Measurements from ENCODE around the gene MRPL23.

The MRPL23 gene

DNA sequence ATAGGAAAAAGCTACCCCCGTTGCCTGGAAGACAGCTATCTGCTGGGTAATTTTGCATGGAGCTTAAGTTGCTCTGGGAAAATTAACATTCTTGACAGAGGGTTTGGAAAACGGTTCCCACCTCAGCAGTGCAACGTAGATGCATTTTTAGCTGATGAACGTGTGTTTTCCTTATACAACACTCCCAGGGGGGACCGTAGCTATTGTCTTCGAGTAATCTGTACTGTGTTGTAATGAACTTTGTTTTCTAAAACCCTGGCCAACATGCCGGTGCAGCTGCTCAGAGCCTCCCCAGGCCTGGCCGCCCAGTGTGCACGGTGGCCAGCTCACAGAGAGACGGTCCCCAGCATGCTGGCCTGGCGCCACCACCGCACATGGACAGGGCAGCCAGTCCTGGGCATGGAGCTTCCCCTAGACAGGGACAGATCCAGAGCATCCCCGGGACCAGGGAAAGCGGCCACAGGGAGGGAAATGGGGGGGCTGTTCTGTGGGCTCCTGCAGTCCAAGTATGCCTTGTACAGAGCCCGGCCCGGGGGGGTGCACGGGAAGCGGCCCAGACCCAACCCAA lies 25.5 kb upstream of the MRPL23 start:
- DNase-seq: no peak

DNA sequence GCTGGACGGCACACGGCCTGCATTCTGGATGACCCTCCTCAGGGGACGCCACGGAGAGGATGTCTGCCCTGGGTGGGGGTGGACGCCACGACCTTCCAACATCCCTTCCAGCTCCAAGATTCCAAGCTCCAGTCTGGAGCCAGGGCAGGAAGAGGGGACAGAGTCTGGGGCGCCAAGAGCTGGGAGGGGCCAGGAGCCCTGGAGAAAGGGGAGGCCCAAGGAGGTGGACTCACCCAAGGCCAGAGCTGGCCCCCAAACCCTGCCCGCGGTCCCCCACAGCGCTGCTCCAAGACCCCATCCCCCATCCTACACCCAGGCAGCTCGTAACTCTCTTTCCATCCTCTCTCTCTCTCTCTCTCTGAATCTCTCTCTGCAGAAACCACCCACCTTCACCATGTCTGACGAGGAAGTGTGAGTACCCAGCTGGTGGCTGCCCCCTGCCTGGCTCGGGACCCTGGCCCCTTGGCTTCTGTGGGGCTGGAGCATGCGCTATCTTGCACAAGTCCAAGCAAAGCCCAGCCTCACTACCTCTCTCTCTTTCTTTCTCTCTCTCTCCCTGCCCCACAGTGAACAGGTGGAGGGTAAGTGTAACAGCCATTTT lies 24.6 kb upstream of the MRPL23 start:
- no peak for DNase-seq

DNA sequence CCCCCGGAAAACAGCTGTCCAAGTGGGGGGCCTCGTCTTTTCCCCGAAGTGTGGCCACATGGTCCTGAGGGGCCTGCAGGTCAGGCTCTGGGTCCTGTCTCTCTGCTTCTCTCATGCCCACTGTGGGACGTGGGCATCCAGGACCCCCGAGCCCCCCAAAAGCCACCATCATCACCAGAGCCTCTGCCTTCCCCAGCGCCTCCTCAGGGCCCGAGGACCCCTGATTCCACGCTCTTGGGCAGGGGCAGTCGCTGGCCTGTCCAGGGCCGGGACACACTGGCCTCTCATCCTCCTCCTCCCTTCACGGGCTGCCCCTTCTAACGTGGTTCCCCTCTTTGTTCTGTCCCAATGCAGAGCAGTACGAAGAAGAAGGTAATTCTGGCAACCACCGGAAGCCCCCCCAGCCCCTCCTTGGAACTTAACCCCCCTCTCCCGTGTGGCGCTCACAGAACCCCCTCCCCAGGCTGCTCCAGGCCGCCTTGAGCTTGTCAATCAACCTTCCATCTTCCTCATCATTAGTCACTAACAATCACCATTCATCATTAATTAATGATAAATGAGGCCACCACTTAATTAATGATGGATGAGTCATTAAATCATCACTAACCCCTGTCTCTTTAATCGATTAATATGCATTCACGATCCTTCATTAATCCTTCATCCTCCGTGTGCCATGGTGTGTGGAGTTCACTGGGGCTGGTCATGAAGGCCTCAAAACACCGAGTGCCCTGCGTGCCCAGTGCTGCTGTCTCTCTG lies 23.8 kb upstream of the MRPL23 start:
- DNase-seq: no peak

DNA sequence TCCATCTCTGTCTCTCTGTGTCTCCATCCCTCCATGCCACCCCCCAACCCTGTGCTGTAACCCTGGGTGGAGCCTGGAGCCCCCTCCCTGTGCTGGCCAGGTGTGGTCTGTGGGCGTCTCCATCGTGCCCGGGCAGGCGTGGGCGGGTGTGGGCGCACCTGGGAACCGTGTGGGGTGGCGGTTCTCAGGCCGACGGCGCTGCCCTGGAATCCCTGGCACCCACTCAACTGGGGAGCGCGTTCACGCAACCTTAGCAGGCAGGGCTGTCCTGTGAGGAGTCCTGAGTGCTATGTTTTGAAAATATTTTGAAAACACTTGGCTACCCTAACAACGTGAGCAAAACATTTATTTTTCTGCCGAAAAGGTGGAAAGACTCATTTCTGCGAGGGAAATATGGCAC lies 23.0 kb upstream of the MRPL23 start:
- DNase-seq: no peak

DNA sequence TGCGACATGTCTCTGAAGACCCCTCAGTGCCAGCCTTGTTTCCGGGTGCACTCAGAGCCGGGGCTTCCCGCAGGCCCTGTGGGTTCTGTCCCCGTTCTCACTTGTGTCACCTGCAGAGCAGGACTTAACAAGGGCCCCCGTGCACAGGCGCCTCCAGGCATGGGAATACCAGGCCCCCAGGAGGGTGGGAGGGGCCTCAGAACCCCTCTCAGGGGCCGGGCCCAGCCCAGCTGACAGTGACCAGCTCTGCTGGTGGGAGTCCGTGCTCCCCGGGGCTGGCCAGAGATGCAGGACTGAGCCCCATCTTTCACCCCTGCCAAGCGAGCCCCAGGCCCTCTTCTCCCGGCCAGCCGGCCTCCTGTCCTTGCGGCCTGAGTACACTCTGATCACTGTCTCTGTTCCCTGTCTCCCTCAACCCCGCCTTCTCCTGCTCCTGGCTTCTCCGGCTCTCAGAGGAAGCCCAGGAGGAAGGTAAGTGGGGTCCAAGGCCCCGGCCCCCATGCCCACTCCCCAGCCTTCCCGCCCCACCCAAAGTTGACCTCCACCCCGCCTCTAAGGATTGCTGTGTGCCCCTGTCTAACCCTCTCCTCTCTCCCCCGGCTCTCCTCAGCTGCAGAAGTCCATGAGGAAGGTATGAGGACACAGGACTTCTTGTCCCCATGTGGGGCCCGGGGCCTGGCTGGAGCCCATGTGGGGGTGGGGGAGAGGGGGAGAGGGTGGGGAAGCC lies 22.3 kb upstream of the MRPL23 start:
- no peak for DNase-seq

DNA sequence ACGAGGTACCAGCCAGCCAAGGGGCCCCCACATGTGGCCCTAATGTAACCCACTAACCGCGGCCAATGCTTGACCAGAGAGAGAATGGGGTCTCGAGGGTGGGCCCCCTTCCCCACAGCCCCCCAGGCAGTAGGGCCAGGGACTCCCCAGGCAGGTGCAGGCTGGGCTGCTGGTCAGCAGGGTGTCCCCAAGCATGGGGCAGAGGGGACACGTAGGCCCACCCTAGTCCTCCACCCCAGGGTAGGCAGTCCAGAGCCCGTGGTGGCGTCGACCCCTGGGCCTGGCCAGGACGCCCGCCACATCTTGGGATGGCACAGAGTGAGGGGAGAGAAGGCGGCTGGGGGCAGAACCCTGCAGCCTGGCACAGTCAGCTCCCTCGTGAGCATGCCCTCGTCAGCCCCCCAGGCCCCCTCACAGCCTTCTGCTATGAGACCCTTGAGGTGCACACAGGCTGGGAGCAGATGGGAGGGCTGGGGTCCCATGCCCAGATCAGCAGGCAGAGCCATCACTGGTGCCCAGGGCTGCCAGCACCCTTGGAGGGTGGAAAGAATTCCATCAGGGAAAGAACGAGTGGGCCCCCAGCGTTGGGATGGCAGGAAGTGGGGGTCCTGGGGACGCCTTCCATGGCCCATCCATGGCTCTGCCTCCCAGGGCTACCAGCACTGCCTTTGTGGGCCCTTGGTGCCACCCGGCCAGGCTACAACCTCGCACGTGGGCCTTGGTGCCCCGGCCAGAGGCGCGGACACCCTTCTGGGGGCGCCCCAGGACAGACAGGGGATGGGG lies 21.6 kb upstream of the MRPL23 start:
- no peak for DNase-seq

DNA sequence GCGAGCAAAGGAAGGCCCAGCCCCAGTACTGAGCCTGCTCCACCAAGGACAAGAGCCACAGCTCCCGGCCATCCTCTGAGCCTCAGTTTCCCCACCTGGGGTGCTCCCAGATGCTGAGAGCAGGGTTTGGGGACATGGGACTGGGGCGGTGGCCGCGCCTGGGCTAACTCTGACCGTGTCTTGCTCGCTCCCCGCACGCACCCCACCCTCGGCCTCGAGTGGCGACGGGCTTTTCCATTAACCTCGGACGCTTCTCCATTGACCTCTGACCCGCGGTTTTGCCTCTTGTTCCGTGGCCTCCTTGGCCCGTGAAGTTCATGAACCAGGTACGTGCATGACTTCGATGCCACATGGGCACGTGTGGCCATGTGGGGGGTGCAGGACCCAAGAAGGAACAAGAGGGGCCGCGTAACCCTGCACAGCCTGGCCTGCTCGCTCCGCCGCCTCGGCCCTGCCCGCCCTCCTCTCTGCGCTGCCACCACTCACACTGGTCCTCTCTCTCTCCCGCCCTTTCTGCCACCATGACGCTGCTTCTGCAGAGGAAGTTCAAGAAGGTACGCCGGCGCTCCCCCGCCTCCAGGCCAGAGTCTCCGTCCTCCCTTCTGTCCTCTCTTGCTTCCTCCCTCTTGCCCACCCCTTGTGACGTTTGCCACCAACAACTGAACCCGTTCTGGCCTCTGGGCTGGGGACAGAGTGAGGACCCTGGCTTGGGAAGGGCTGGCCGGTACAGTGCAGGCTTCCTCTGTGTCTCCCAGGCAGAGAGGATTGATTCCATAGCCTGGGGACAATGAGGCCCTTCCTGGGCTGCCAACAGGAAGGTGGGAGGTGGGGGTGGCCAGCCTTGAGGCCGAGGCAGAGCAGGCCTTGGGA lies 20.7 kb upstream of the MRPL23 start:
- no peak for DNase-seq

DNA sequence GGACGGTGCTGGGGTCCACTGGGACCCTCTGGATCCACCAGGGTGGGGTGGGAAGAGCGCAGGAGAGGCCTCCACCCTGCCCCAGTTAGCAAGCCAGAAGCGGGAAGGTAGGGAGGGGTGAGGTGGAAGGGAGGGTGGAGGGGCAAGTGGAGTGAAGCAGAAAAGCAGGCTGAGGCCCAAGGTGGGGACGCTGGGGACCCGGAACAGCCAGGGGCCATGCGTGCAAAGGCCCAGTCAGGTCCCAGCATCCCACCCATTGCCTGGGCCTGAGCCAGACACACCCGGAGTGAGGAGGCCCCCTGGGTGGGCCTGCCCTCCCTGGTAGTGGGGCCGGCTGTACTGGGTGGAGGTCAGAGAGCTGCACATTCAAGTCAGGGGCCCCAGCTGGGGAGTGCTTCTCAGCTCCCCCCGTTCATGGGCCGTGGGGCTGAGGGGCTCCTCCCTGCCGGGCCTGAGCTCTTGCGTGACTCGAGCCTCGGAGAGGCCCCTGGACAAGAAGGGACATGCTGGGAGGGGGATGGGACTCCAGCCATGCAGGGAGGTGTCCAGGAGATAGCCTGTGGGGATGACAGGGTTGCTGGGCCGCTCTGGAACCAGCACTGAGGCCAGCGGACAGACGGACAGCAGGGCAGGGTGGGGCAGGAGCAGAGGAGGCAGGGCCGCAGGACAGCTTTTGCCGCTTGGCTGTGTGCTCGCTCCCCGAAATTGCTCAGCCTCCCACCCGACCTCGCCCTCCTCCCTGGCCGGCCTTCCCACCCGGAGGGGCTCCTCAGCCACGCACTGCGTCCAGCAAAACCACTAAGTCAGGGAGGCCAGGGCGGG lies 19.9 kb upstream of the MRPL23 start:
- no peak for DNase-seq

DNA sequence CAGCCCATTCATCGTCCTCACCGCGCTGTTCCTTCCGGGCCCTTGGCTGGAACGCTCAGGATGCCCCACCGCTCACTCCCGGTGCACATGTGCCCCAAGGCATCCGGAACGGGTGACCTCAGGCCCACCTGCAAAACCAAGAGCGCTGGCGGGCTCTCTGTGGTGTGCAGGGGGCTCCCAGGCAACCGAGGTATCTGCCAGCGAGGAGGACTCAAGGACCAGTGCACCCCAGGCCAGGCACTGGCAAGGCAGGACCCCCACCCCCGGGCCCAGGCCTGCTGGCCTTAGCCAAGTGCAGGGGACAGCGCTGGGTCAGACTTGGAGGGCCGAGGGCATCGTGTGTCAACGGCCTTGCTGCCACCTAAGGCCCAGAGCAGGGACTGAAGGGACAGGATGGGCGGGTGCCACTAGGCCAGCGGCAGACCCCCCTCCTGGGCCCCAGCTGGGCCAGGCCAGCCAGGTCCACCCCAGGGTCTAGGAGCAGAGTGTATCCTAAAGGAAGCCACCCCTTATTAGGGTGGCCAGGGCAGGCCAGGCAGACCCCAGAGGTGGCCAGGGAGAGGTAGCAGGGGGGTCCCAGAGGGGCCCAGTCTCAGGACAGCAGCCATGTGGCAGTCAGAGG lies 19.2 kb upstream of the MRPL23 start:
- no peak for DNase-seq

DNA sequence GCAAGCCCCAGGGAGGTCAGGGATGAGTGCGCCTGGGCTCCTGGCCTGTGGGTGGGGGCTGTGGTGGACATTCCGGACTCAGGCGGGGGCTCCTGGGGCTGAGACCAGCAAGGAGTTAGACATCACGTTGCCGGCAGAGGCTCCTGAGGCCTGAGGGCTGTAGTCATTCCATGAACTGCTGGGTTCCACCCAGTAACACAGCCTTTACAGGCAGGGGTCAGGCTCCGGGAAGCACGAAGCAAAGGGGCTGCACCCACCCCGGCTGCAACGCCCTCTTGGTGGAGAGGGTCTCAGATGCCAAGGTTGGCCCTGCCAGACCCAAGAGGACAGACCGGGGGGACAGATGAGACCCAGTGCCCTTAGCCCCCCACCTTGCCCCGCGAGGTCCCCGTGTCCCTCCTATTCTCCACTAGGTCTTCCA lies 18.7 kb upstream of the MRPL23 start:
- no peak for DNase-seq

DNA sequence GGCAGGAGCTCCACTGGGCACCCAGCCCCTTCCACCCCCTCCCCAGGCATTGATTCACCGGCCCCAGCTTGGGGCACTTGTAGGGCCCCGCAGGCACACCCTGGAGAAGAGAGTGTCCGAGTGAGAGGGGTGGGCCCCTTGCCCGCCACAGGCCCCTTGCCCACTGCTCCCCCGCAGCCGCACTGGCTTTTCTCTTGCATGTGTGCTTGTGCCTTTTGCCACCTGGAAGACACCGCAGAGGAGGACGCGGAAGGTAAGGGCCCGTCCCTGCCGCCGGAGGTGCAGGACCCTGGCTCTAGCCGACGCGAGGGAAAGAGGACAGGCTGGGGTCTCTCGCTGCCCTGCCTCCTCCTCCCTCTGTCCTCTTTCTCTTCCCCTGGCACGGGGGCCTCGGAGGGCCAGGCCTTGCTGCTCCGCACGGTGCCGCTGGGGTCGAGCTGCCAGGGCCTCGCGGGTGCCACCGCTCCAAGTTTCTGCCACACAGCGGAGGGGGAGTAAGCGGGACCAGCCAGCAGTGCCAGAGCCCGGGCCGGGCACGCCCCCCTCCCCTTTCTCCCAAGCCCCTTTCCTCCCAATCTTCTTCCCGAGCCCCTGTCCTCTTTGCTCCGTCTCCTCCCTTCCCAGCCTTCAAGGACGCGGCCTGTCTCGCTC lies 18.1 kb upstream of the MRPL23 start:
- no peak for DNase-seq

DNA sequence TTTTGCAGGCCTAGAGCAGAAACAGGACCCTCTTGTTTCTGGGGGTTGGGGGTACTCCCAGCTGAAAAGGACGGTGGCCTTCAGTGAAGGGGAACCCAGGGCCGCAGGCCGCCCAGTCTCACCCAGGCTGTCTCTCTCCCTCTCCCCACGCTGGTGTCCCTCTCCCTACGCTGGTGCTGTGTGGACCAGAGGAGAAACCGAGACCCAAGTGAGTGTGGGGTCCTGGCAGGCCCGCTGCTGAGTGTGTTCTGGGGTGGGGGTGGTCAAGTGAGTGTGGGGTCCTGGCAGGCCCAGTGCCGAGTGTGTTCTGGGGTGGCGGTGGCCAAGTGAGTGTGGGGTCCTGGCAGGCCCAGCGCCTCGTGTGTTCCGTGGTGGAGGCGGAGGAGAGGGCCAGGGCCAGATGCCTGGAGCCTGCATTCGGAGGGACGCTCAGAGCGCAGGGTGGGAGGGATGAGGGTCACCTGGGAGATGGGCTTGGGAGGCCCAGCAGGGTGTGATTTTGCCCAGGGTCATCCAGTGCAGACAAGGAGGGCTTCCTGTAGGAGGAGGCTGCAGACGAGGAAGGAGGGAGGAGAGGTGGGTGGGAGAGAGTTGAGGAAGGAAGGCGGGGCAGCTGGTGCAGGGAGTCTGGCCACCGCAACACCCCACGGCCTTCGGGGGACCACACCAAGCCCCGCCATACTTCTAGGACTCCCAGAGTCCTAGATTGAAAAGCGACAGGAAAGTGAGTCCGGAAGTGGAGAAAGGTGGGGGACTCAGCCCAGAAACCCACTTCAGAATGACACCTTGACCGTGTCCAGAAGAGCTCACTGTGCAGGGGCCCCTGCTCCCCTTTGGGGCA lies 17.3 kb upstream of the MRPL23 start:
- no peak for DNase-seq

DNA sequence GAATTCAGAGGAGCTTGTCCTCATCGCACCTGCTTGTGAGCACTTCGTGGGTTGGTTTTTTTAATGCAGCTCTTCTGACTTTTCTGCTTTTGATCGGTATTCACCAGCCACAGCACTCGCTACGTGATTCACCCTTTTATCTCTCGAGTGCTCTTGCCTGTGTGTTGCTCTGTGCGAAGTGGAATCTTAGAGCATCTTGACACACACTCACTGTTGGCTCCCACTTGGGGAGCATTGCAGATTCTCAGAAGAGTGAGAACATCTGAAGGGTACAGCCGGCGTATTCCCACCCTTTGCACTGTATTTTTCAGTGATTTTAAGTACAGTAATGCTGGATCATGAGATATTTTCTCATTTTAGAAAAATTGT lies 16.7 kb upstream of the MRPL23 start:
- DNase-seq: no peak

DNA sequence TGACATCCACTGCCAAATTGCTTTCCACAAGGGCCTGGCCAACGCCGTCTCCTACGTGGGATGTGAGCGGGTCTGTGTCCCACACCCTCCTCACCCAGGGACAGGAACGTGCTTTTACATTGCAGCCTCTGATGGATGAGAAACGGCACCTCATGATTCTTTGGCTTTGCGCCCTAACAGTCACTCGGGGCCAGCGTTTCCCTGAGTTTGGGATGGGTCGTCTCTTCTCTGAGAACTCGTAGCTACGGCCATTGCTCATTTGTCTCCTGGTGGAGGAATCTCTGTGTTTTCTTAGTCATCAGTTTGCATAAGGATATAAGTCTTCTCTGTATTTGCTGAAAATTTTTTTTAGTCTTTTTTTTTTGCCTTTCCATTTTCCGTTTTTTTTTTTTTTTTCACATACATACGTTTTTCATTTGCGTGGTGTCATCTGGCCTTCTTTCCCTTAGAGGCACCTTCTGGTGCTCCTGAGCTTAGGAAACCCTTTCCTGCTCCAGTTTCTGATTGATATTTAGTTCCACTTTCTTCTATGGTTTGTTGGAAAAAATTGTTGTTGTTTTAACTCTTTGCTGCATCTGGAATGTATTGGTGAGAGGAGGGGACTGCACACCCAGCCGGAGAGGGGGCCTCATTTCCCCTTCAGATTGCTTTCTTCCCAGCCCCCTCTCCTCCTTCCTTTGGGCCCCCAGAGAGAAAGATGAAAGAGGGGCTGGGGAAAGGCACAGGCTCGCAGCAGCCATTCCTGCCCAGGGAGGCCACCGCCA lies 15.6 kb upstream of the MRPL23 start:
- no peak for DNase-seq

DNA sequence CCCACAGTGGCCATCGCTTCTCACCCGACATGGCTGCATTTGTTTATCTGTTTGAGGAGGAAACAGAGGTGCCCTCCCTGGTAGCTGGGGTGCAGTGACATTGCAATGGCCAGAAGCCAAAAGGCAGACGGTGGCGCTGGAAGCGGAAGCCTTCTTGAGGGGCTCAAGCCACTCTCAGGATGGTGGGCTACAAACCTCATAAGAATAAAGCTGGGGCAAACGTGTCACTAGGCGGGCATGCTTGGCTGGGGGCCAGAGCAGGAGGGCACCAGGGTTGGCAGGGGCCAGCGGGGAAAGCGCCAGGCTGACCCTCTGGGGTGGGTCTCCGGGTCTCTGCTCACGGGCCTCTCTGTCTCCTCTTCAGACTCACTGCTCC lies 15.0 kb upstream of the MRPL23 start:
- DNase-seq: no peak

DNA sequence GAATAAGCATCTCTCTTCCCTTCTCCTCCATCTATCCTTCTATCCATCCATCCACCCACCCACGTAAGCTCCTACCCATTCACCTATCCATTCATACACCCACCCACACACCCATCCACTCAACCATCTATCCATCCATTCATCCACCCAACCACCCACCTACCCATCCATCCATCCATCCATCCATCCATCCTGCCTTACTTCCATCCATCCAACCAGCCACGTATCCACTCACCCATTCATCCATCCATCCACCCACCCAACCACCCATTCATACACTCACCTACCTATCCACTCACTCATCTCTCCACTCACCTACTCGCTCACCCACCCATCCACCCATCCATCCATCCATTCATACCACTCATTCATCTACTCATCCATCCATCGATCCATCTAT lies 14.5 kb upstream of the MRPL23 start:
- no peak for DNase-seq

DNA sequence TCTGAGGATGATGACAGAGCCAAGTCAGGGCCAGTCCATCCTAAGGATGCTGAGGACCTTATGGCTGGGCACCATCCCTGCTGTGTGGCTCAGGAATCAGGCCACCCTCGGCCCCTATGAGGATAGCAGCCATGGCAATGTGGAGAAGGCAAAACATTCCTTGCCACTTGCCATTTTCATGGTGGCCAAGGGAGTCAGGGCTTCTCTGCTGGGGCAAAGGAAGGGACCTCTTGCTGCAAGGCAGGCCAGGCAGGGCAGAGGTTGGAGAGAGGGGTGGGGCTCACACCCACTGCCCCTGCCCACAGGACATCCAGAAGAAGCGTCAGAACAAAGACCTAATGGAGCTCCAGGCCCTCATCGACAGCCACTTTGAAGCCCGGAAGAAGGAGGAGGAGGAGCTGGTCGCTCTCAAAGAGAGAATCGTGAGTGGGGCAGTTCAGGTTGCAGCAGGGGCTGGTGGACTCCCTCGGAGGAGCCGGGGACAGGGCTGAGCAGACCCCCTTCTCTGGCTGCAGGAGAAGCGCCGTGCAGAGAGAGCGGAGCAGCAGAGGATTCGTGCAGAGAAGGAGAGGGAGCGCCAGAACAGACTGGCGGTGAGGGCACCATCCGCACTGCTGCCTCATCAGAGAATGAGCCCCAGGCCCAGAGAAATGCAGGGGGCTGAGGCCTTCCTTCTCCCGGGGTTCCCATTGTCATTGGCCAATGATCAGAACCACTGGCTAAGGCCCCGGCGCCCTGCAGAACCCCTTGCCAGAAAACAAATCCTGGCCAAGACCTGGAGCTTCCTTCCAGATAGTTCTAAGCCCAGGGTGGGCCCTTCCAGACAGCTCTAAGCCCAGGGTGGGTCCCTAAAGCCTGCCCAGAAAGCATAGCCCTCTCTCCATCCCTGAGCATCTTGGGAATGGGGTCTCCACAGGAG lies 13.5 kb upstream of the MRPL23 start:
- no peak for DNase-seq

All from stimulated activated CD4-positive, alpha-beta T cell treated with anti-CD3 and anti-CD28 coated beads, Interleukin-2, amount 100 ng/mL, for 24 hours (primary cell).